GM13977 (cell line): ENCODE data around the gene C9orf57.
A peak's percentile ranks its signal among the peaks of the same experiment; 100 is the strongest.

Experiments
- DNase-seq: peaks from one replicate; pipeline ENCODE4 v3.0.0; 2012; ENCODE audit warnings: low spot score
- in situ Hi-C: fragments of 300-500 bp; cut with MboI; formaldehyde crosslinking; loops from one replicate; pipeline ENCODE4 v1.12.0; 2022; ENCODE audit warnings: low sequenced_read_pairs, low pct_unique_long_range_greater_than_20kb, mixed read lengths, inconsistent platforms; ENCODE audit not compliant: unreplicated experiment
- TF ChIP-seq, protein P1 (sequence below): IDR thresholded peaks from 2 replicates; pipeline ENCODE4 v1.5.1; 2012; ENCODE audit warnings: mild to moderate bottlenecking, control low read depth; ENCODE audit not compliant: insufficient read depth; ENCODE audit errors: extremely low read depth, missing control alignments

Gene C9orf57

DNA sequence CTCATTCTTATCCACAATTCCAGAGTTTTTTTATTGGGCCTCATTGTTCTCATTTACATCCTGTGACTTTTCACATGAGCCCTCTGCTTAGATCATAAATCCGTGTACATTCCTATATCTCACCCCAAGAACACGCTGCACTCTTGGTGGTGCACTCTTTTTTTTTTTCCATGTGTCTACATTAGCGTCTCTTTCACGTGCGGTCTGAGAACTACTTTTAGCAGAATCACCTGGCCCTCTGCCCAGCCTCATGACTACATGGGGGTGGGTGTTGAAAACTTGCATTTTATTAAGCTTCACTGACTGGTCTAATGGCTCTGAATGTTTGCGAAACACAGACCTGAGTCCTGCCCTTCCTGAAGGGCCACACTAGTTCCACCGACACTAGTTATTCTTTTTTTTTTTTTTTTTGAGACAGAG is 18.6 kb downstream of the C9orf57 start:
- in situ Hi-C loops, result loop anchor here (25.0 kb wide), 2 partner anchors 546 to 771 kb away; no protein-coding TSS in a partner anchor
- no peak for DNase-seq
- TF ChIP-seq, protein P1, sequence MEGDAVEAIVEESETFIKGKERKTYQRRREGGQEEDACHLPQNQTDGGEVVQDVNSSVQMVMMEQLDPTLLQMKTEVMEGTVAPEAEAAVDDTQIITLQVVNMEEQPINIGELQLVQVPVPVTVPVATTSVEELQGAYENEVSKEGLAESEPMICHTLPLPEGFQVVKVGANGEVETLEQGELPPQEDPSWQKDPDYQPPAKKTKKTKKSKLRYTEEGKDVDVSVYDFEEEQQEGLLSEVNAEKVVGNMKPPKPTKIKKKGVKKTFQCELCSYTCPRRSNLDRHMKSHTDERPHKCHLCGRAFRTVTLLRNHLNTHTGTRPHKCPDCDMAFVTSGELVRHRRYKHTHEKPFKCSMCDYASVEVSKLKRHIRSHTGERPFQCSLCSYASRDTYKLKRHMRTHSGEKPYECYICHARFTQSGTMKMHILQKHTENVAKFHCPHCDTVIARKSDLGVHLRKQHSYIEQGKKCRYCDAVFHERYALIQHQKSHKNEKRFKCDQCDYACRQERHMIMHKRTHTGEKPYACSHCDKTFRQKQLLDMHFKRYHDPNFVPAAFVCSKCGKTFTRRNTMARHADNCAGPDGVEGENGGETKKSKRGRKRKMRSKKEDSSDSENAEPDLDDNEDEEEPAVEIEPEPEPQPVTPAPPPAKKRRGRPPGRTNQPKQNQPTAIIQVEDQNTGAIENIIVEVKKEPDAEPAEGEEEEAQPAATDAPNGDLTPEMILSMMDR, result no peak

DNA sequence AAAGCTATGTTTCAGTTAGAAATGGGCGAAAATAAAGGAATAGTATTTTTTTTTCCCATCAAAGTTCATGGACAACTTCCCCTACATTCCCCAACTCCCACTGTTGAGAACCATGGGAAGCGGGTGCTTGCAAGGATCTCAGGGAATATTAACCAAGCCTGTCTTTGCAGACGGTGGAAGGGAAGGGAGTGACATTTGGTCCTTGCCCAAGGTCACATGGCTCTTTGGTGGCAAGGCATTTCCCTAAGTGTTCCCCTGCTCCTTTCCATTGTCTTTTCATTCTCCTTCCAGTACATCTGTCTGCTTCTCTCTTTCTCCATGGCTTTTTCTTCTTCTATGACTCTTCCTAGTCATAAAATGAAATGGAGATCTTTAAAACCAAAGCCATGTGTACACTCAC is 19.0 kb downstream of the C9orf57 start:
- TF ChIP-seq, protein P1, result no peak
- DNase-seq, result no peak
- in situ Hi-C loops, result loop anchor here (25.0 kb wide), 2 partner anchors 546 to 771 kb away; no protein-coding TSS in a partner anchor

GRCh38 chr9:72039532-72039931 is 20.9 kb downstream of the C9orf57 start:
- in situ Hi-C loops, result loop anchor here (5.0 to 25.0 kb wide), 3 partner anchors 233 to 773 kb away; no protein-coding TSS in a partner anchor
- TF ChIP-seq, protein P1, result no peak
- no peak for DNase-seq

- DNase-seq, result peak; percentile 75
- TF ChIP-seq, protein P1, result peak; percentile 94
- in situ Hi-C loops, result loop anchor here (5.0 to 25.0 kb wide), 3 partner anchors 233 to 773 kb away; no protein-coding TSS in a partner anchor
These were observed 21.5 kb downstream of the C9orf57 start for GRCh38 chr9:72038890-72039410.

DNA sequence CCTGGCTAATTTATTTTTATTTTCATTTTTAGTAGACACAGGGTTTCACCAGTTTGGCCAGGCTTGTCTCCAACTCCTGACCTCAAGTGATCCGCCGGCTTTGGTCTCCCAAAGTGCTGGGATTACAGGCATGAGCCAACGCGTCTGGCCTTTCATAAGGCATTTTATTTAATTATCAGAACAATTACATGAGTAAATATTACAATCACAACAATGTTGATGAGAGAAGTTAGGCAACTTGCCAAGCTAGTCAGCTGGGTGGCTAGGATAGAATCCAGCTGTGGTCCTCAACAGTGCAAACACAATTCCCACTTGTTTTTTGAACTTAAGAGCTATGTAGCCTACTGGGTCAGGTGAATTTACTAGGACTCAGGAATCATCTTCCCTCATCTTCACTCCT is 22.0 kb downstream of the C9orf57 start:
- DNase-seq, result no peak
- TF ChIP-seq, protein P1, result no peak
- in situ Hi-C loops, result loop anchor here (5.0 to 25.0 kb wide), 3 partner anchors 234 to 774 kb away; no protein-coding TSS in a partner anchor

DNA sequence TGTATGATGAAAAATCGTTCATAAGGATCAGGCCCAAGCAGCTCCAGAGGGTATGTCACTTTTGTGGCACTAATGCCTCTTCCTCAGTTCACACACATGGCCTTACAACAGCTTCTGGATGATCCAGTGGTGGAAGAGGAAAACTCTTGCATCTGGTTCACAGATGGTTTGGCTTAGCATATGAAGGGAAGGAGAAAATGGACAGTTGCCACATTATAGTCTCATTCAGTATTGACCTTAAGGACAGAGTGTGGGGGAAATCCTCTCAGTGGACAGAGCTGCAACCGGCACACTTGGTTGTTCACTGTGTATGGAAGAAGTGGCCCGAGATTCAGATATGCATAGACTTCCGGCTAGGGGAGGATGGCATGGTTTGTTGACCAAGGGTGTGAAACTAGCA is 22.8 kb downstream of the C9orf57 start:
- no peak for DNase-seq
- TF ChIP-seq, protein P1, result no peak
- in situ Hi-C loops, result loop anchor here (5.0 to 25.0 kb wide), 3 partner anchors 235 to 775 kb away; no protein-coding TSS in a partner anchor
